ENCODE measurements around the gene WEE1.
A peak's percentile ranks its signal among the peaks of the same experiment; 100 is the strongest.

The WEE1 gene

DNA sequence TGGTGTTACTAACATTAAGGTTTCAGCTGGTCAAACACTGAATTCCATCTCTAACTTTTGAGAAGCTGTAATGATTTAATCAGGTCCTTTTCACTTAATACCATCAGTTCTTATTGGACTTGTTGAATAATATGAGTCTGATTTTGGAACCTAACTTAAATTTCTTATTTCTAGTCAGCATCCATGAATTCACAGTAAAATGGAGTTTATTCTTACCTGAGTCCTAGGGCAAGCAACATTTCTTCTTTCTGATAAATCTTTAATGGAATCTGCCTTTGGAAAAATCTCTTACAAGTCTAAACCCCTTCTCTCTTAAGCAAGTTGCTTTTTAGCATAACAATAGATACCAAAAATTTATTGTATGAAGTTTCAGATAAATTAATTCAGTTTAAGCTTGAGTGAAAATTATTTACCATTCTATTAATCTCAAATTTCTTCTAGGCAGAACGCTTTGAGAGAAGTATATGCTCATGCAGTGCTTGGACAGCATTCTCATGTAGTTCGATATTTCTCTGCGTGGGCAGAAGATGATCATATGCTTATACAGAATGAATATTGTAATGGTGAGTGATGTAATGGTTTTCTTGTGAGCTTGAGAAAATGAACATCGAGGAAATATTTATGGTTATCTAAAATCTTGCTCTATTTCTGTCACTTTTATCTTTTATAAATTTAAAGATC lies 3.4 kb downstream of the WEE1 start:
- no peak for DNase-seq (ENCODE audit: low read depth, low spot score)
- TF ChIP-seq, protein P1, sequence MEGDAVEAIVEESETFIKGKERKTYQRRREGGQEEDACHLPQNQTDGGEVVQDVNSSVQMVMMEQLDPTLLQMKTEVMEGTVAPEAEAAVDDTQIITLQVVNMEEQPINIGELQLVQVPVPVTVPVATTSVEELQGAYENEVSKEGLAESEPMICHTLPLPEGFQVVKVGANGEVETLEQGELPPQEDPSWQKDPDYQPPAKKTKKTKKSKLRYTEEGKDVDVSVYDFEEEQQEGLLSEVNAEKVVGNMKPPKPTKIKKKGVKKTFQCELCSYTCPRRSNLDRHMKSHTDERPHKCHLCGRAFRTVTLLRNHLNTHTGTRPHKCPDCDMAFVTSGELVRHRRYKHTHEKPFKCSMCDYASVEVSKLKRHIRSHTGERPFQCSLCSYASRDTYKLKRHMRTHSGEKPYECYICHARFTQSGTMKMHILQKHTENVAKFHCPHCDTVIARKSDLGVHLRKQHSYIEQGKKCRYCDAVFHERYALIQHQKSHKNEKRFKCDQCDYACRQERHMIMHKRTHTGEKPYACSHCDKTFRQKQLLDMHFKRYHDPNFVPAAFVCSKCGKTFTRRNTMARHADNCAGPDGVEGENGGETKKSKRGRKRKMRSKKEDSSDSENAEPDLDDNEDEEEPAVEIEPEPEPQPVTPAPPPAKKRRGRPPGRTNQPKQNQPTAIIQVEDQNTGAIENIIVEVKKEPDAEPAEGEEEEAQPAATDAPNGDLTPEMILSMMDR (IDR thresholded peaks at IDR 0.05; ENCODE audit: low read depth, low read length) = no peak
- peak overlapping the region; percentile 71 for H3K4me3 ChIP-seq (ENCODE audit: low read depth, low read length)
- in situ Hi-C loops (cut with HindIII; ENCODE audit: low sequenced_read_pairs) = no loop called here

DNA sequence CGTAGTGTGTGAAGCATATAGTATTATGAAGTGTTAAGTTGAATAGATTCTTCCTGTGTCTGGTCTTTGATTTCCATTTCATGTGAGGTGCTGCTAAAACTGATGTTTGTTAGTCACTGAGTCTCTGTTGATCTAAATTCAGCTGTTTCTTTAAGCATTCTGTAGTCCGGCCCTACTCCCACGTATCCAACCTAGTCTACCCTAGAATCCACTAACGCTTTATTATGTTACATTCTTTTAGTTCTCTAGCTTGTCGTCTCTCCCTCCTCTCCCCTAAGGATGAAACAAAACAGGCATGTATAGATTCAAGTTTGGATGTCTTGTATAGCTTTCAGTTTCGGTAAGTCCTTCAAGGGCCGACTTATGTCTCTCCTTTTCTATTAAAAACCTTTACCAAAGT lies 4.1 kb downstream of the WEE1 start:
- in situ Hi-C loops (cut with HindIII; ENCODE audit: low sequenced_read_pairs) = no loop called here
- peak overlapping the region; percentile 71 for H3K4me3 ChIP-seq (ENCODE audit: low read depth, low read length)

DNA sequence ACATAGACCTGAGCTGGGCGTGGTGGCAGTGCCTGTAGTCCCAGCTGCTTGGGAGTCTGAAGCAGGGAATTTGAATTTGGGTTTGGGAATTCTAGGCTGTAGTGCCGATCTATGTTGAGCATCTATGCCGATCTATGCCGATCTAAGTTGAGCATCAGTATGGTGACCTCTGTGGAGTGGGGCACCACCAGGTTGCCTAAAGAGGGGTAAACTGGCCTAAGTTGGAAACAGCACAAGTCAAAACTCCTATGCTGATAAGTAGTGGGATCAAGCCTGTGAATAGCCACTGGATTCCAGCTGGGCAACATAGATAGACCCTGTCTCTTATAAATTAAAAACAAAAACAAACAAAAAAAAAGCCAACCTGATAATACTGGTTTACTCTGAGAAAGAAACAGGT lies 7.4 kb downstream of the WEE1 start:
- TF ChIP-seq, protein P1 (IDR thresholded peaks at IDR 0.05; ENCODE audit: low read depth, low read length) = no peak
- no peak overlapping the region for H3K4me3 ChIP-seq (ENCODE audit: low read depth, low read length)

More for the DNA sequence above, 4.1 kb downstream of the WEE1 start:
- peak; percentile 60 for DNase-seq (ENCODE audit: low read depth, low spot score)
- TF ChIP-seq, protein P1 (IDR thresholded peaks at IDR 0.05; ENCODE audit: low read depth, low read length) = no peak

DNA sequence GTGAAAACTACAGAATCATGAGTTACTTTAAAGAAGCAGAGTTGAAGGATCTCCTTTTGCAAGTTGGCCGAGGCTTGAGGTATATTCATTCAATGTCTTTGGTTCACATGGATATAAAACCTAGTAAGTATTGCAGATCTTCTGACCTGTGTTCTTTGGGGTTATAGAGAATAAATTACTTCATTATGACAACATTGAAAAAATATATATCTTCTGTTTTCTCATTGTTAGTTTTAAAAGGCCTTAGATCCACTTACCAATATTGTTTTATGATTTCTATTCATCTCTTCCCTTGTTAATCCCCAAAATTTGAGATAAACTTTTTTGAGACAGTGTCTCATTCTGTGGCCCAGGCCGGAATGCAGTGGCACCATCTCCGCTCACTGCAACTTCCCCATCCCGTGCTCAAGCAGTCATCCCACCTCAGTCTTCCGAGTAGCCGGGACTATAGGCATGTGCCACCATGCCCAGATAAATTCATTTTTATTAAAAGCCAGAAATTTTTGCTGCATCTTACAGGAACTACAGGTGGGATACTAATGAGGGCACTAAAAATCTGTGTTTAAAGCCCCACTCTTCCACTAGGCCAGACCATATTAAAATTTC lies 8.2 kb downstream of the WEE1 start:
- H3K4me3 ChIP-seq (ENCODE audit: low read depth, low read length) = no peak overlapping the region
- TF ChIP-seq, protein P1 (IDR thresholded peaks at IDR 0.05; ENCODE audit: low read depth, low read length) = no peak
- in situ Hi-C loops (cut with HindIII; ENCODE audit: low sequenced_read_pairs) = no loop called here
- no peak for DNase-seq (ENCODE audit: low read depth, low spot score)

More for the DNA sequence above, 7.4 kb downstream of the WEE1 start:
- in situ Hi-C loops (cut with HindIII; ENCODE audit: low sequenced_read_pairs) = no loop called here
- DNase-seq (ENCODE audit: low read depth, low spot score) = no peak

DNA sequence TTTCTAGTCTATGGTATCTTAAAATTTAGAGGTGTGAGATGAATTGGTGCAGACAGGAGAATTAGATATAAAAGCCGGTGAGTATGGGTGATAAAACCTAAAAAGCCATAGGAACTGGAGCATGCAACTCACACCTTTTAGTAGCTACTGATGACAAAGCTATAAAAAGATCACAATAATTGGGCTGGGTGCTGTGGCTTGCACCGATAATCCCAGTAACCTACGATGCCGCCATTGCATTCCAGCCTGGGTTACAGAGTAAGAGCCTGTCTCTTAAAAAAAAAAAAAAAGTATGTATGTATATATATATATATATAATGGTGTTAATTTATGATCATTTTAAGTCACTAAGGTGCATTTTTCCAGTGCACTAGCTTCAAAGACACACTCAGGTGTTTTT lies 17.2 kb downstream of the WEE1 start:
- in situ Hi-C loops (cut with HindIII; ENCODE audit: low sequenced_read_pairs) = no loop called here
- TF ChIP-seq, protein P1 (IDR thresholded peaks at IDR 0.05; ENCODE audit: low read depth, low read length) = no peak
- H3K4me3 ChIP-seq (ENCODE audit: low read depth, low read length) = no peak overlapping the region

DNA sequence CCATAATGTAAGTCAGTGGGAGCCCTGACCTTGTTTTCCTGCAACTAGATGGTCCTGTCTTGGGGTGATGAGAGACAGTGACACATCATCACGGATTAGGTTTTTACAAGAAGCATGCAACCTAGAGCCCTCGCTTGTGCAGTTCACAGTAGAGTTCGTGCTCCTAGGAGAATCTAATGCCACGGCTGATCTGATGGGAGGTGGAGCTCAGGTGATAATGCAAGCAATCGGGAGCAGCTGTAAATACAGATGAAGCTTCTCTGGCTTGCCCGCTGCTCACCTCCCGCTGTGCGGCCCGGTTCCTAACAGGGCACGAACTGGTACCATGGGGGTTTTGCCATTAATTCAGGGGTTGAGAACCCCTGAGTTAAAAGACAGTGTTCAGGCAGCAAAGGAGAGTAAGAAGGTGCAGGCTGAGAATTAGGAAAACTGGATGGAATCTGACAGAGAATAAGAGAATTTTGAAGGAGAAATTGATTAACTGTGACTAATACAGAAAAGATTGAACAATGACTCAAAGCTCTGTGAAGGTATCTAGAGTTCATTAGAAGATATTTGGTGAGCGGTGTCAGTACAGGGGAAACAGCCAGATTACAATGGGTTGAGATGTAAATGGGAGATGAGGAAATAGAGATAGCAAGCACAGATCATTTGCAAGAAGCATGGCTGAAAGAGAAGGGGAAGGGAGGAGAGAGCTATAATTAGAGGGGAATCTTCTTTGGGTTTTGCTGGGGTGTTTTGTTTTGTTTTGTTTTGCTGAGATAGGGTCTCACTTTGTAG lies 21.0 kb downstream of the WEE1 start:
- DNase-seq (ENCODE audit: low read depth, low spot score) = no peak
- TF ChIP-seq, protein P1 (IDR thresholded peaks at IDR 0.05; ENCODE audit: low read depth, low read length) = no peak
- no peak overlapping the region for H3K4me3 ChIP-seq (ENCODE audit: low read depth, low read length)
- in situ Hi-C loops (cut with HindIII; ENCODE audit: low sequenced_read_pairs) = no loop called here

More for the DNA sequence above, 17.2 kb downstream of the WEE1 start:
- no peak for DNase-seq (ENCODE audit: low read depth, low spot score)

All from astrocyte of the spinal cord (primary cell).